SKM-1 treated with dmso at 0.1 percent for 144 hours (cell line): ENCODE data around the gene ISLR2.
"Not testable (repeated sequence)": the region's sequence is repeated elsewhere in the genome, so short reads cannot be mapped to it uniquely, and the experiment has no call there.

Source experiments
- DNase-seq: peaks from one replicate; lab custom pipeline; 2025; ENCODE audit not compliant: unreplicated experiment; lab: John Stamatoyannopoulos, UW

Gene ISLR2, protein sequence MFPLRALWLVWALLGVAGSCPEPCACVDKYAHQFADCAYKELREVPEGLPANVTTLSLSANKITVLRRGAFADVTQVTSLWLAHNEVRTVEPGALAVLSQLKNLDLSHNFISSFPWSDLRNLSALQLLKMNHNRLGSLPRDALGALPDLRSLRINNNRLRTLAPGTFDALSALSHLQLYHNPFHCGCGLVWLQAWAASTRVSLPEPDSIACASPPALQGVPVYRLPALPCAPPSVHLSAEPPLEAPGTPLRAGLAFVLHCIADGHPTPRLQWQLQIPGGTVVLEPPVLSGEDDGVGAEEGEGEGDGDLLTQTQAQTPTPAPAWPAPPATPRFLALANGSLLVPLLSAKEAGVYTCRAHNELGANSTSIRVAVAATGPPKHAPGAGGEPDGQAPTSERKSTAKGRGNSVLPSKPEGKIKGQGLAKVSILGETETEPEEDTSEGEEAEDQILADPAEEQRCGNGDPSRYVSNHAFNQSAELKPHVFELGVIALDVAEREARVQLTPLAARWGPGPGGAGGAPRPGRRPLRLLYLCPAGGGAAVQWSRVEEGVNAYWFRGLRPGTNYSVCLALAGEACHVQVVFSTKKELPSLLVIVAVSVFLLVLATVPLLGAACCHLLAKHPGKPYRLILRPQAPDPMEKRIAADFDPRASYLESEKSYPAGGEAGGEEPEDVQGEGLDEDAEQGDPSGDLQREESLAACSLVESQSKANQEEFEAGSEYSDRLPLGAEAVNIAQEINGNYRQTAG

DNA sequence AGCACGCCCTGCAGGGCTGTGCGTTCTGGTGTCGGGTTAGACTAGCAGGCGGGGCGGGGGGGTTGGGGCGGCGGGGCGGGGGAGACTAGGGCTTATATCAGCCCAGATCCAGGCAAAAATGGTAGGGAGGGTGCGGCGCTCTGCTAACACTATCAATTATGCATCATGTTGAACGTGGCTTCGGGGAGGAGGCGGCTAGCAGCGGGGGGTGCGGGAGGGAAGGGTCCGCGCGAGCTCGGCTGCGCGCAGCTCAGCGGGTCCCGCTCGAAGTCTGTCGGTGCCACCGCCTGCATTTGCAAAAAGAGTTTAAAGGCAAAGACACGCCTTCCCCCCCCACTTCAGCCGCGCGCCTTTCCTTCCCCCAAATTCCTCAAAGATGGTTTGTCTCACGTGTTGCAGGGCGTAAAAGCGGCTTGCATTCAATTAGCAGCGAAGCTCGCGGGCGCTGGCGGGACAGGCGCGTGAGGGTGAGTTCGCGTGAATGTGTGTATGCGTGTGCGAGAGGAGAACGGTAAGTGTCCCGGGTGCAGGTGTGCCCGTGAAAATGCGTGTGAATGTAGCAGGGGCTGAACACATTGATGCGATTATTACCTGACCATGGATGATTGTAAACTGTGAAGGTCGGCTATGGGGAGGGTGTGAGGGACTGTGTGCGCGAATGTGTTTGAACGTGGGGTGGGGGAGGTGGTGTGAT lies at the start of gene ISLR2:
ISLR2 (plus strand) TSS at position 432 of the 694 bp plus-strand sequence. CDS start 2,169 bp downstream, outside the sequence.
- no peak for DNase-seq

DNA sequence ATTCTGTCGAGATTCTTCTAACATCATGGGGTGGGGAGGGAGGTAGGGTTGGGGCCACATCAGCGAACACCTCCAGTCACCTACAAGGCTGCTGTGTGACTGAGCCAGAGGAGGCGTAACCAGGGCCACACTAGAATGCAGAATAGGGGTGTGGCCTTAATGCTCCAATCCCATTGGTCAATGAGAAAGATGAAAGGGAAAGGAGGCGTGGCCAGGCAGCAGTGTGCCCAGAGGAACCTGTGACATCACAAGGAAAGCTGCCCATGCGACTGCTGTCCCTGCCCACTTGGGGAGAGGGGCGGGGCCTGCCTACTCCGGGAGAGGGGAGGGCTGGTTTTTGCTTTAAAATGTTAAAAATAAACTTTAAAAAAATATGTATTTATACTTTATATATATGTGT lies 47.9 kb upstream of the ISLR2 start, which contains the start of gene GOLGA6A:
GOLGA6A (minus strand) TSS at position 101 of the 400 bp plus-strand sequence; CDS start at position 60, 41 bp downstream.
- not testable (repeated sequence) for DNase-seq

DNA sequence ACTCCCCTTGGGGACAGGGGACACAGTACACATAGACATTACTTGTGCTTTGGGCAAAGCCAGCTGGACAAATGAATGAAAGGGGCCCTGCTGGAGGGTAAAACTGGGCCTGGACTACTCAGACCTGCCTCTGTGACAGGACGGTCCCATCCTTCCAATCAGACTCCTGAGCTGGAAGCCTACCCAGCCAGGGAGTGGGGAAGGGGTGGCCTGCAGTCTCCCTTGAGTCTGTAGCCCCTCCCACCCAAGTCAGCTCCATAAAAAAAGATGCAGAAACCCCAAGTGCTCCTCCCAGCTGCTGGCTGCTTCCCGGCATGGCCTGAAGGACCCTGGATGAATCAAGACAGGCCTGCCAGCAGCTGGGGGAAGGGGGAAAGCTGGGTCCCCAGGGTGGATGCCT lies 35.8 kb upstream of the ISLR2 start:
- DNase-seq: not testable (repeated sequence)

DNA sequence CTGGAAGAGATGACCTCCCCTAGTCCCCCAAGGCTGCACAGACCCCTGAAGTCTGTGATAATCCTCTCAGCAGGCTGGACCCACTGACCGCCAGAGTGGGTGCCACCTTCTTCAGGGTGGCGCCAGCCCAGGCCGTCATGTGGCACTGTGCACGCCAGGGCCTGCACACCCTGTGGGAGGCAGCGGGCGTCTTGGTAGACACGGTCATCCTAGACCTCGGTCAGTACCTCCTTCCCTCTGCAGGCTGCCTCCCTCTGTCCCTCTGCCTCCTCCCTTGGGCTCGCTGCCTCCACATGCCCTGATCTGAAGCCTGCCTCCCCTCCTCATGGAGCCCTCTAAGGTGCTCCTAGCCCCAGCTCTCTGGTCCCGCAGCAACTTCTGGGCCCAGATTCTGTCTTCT lies 34.8 kb upstream of the ISLR2 start:
- DNase-seq: not testable (repeated sequence)

DNA sequence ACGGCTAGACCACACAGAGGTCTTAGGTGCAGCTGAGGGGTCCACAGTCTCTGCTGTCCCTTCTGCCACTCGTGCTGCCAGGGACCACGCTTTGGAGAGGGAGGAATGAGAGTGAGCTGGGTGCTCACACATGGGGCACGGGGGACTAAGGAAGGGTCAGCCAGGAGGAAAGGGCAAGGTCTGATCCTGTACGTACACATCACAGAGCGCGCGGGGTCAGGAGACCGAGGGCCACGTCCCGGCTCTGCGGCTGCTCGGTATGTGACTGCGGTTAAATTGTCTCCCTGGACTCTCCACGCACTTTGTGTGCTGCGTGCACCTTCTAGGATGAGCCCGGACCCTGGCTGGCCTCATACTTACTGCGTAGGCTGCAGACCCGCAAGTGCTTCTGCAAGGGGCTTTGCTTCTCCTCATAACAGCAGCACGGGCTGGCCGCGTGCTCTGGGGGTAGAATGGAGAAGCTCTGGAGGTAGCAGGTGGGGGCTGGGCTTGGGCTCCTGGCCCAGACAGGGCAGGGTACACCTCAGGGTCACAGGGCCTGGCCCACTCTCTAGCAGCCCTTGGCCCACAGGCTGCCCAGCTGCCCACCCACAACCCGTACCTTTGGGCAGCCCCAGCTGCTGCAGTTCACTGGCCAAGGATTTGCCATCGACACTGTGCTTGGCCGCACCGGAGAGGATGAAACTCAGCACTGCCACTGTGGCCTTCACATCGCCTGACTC lies 33.5 kb upstream of the ISLR2 start:
- DNase-seq: not testable (repeated sequence)

DNA sequence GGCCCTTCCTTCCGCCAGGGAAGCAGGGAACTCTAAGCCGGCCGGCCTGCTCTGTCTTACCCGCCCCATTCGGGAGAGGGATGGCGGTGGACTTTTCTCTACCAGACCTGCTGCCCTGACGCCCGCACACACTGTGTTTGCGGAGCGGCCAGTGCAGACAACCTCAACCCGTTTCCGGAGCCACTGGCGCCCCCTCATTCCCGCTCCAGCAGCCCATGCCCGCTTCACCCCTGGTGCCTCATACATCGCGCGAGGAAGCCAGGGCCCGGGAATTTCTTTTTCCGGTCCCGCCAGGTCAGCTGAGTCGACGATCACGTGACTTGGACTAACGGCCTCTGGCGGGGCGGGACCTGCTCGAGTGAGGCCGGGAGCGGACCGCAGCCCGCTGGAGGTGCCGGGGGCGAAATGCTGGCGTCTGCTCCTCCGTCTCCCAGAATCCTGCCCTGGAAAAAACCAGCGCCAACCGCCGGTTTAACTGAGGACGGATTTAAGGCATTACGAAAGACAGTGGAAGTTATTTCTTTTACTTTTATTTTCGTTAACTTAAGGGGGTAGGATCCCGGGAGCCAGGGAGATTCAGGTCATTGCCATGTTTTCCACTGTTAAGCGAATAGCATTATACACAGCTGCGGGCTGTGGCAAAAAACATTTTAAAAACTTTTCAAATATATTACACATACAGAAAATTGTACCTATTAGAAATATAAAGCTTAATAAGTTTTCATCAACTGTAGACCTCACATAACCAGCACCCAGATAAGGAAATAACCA lies 30.2 kb upstream of the ISLR2 start:
- not testable (repeated sequence) for DNase-seq

DNA sequence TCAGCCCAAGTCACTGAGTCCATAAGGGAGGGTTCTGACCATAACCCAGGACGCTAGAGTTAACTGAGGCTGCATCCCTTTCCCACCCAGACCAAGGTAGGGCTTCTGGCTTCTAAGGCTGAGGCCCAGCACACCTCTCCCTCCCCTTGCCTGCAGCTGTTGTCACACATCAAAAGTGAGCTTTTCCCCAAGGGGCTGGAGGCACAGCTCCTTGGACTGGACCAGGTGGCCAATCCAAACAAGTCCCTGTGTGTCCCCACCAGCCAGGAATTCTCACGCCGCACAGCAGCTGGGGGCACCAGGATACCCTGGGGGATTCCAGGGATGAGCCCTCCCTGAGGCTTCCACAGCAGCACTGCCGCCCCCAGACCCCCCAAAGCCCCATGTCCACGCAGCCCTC lies 22.3 kb upstream of the ISLR2 start:
- no peak for DNase-seq

DNA sequence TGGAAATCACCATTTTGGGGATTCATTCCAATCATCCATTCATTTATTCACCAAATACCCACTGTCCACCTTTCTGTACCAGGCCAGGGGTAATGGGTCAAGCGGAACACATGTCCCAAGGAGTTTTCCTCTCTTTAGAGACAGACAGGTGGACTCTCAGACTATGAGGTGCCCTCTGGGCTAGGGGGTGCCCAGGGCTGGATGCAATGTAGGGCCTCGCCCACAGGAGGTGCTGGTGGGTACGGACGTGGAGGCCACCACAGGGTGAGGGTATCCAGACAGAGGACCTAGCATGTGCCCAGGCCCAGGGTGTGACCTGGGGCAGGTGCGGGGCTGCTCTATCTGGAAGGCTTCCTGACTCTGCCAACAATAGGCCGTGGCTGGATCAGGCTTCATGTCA lies 21.8 kb upstream of the ISLR2 start:
- not testable (repeated sequence) for DNase-seq

DNA sequence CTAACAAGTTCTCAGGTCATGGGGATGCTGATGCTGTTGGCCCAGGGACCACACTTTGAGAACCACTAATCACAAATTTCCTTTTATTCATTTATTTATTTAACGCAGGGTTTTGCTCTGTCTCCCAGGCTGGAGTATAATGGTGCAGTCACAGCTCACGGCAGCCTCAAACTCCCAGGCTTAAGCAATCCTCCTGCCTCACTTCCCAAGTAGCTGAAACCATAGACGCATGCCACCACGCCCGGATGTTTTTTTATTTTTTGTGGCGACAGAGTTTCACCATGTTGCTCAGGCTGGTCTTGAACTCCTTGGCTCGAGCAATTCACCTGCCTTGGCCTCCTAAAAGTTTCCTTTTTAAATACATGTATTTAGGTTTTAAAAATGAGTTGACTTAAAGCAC lies 20.7 kb upstream of the ISLR2 start:
- no peak for DNase-seq

DNA sequence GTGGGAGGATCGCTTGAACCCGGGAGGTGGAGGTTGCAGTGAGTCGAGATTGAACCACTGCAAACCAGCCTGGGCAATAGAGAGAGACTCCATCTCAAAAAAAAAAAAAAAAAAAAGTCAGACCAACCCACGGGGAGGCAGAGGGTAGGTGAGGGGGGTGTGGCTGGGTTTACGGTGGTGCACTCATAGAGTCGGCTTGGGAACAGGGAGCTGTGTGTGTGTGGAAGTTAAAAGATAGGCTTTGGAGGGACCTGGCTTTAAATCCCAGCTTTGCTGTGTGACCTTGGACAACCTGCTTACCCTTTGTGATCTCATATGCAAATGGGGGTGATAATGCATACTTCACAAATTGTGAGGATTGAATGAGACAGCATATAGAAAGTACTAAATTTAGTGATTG lies 10.0 kb upstream of the ISLR2 start:
- no peak for DNase-seq

DNA sequence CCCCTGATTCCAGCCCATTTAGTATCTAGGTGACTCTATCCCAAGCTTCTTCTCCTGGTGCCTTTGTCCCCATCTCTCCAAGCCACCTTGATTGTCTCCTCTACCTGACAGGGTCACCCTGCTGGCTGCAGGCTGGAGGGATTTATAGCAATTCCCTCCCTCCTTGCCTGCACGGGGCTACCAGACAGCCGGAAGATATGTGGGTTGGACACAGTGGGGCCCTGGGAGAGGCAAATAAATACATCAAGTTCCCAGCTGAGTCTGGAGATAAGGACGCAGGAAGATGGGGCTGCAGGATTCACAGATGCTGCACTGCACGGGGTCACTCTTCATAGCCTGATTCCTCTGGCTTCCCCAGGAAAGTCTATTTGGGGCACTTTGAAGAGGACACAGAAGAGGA lies 9.3 kb upstream of the ISLR2 start:
- no peak for DNase-seq

DNA sequence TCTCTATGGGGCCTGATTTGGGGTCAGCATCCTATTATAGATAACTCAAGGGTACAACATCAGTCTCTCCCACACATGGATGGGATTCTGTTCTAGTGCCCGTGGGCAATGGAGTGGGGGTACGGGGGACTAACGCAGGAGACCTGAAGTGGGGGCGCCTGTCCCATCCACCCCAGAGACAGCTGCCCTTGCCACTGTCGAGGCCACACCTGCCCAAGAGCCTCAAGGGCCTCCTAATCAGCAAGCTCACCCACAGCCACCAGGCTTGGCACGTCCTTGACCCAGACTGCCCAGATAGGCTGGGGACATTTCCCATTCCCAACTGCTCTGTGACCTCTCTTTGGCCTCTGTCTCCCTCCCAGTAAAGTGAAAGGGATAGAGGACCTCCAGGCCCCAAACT lies 8.5 kb upstream of the ISLR2 start:
- no peak for DNase-seq

DNA sequence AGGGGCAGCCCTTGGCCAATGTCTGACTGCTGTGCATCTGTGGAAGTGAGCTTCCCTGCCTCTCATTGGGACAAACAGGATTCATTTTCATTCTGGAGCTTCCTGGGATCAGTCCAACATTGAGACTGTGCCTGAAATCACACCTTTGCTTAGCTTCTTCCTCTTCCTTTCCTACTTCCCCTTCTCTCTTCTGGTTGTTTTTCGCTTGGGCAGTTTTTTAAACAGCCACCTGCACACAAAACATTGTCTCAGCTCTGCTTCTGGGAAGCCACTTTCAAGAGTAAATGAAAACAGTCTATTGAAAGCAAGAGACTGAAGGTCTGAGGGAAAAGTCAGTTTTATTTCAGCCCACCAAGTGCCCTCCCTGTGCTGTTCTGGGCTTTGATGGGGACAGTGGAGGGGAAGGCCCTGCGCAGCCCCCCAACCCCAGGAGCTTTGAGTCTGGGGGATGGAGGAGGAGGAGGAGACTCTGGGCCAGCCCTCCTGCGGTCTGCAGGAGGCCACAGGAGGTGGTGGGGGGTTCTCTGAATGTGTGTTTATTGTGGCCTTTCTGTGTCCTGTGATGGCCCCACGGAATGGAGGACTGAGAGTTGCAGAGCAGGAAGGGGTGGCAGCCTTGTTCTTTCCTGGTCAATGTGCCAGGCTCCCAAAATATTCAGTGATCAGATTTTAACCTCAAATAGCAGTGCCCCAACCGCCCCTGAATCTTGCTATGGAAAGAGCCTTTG lies 7.8 kb upstream of the ISLR2 start:
- no peak for DNase-seq

DNA sequence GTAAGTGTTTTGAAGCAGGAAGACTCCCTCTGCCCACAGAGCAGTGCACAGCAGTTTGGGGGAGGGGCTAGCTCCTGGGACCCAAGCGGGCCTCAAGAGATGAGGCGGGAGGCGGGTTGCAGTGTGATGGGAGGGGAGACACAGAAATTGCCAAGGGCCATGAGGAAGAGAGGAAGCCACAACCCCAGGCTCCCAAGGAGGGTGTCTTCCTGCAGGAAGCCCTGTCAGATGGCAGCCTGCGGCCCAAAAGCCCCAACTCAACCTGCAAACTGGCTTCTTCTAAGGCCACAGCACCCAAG lies 7.3 kb upstream of the ISLR2 start:
- DNase-seq: no peak

DNA sequence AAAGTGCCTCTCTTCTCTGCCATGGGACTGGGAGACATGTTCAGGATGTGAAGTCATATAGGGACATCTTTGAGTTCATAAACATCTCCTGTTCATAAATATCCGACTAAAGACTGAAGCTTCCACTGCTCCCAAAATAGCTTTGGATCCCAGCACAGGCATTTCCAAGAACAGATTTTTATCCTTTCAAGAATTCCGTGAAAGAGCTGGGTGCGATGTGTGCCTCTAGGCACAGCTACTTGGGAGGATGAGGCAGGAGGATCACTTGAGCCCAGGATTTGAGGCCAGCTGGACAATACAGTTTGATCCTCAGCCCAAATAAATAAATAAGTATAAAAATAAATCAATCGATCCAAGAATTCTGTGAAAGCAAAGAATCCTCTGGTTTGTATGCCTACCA lies 6.7 kb upstream of the ISLR2 start:
- no peak for DNase-seq

DNA sequence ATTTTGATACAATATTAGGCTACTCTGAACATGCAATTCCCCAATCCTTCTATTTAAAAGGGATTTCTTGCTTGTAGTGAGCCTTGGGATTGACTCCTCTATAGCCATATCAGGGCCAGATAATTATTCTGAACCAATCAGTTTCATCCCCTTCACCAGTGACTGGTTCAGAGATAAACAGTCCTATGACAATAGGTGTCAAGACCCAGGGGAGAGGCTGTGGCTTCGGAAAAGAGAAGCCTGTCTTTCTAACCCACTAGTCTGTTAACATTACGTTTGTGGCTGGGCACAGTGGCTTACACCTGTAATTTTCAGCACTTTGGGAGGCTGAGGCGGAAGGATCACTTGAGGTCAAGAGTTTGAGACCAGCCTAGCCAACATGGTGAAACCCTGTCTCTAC lies 6.2 kb upstream of the ISLR2 start:
- no peak for DNase-seq

DNA sequence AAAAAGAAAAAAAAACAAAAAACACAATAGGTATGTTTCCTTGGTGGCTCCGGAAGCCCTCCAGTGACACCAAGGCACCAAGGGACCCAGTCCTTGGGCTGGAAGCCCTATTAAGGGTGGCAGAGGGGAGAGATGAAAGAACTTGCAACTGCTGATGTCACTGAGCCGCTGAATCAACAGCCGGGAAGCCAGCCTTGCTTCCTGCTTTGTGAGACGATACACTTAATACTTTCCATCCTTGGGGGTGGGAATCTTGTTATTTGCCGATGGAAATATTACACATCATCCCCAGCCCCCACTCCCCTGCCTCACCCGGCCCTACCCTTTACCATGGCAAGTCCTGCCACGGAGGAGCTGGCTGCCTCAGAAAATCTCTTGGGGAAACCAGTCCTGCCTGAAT lies 5.6 kb upstream of the ISLR2 start:
- DNase-seq: no peak

DNA sequence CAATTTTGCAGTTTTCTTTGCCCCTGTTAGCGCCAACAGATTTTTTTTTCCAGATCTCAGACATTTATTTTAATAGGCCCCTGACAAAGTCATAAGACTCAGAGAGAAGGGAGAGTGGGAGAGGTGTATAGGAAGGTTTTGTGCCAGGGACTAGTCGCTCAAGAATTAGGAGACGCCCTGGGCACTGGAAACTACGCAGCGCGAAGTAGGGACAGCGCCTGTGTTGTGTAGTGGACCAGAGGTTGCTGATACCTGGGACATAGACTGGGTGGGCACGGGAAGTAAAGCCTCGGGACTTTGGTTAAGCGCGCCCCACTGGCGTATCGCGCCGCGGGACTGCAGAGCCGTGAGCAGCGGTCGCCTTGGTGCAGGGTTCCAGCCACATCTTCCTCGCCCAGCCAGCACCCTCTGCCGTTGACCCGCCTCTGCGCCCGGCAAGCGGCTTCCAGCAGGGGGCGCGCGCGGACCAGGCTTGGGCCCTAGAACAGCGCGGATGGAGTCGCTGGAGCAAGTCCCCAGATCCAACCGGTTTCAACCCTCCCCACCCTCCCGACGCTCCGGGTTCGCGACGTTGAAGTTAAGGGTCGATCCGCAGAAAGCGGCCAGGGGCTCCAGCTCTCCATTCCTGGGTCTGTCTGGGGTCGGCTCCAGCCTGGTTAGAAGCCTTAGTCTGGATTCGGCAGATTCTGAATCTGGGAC lies 3.0 kb upstream of the ISLR2 start:
- peak; percentile 63 for DNase-seq
